GM23248 (cell line): ENCODE measurements around the gene ARHGDIG. TPM values are rescaled to one million over a fixed set of nuclear protein-coding genes. Genes with fewer than 3 reads are reported as not detected.

ENCODE experiments used
- DNase-seq: peaks from one replicate; pipeline ENCODE4 v3.0.0-alpha.2; 2015
- H2AFZ ChIP-seq: fragments of 200-600 bp; sonication (generic); 2 replicates; pipeline ENCODE4 v1.6.1; 2016; ENCODE audit warnings: antibody characterized with exemption
- H3F3A ChIP-seq: fragments of 200-600 bp; sonication (generic); 2 replicates; pipeline ENCODE4 v1.6.1; 2016; ENCODE audit warnings: mild to moderate bottlenecking, antibody characterized with exemption, mixed run types; ENCODE audit not compliant: insufficient read depth
- H3K27ac ChIP-seq: fragments of 200-600 bp; sonication (generic); 2 replicates; pipeline ENCODE4 v1.5.1; 2016; ENCODE audit warnings: mild to moderate bottlenecking
- H3K27me3 ChIP-seq: fragments of 200-600 bp; sonication (generic); replicated peaks from 2 replicates; pipeline ENCODE4 v1.6.1; 2016; ENCODE audit warnings: mild to moderate bottlenecking; ENCODE audit not compliant: insufficient read depth
- H3K36me3 ChIP-seq: fragments of 200-600 bp; sonication (generic); 2 replicates; pipeline ENCODE4 v1.6.1; 2016; ENCODE audit warnings: low read depth, mild to moderate bottlenecking
- H3K4me1 ChIP-seq: fragments of 200-600 bp; sonication (generic); 2 replicates; pipeline ENCODE4 v1.6.1; 2016; ENCODE audit warnings: mild to moderate bottlenecking; ENCODE audit not compliant: insufficient read depth
- H3K4me2 ChIP-seq: fragments of 200-600 bp; sonication (generic); one replicate; pipeline ENCODE4 v1.6.1; 2016; ENCODE audit warnings: mild to moderate bottlenecking; ENCODE audit not compliant: unreplicated experiment
- H3K4me3 ChIP-seq: fragments of 200-600 bp; sonication (generic); 2 replicates; pipeline ENCODE4 v1.5.1; 2016; ENCODE audit warnings: mild to moderate bottlenecking
- H3K79me2 ChIP-seq: fragments of 200-600 bp; sonication (generic); 2 replicates; pipeline ENCODE4 v1.6.1; 2016; ENCODE audit warnings: mild to moderate bottlenecking; ENCODE audit not compliant: insufficient read depth
- H3K9ac ChIP-seq: fragments of 200-600 bp; sonication (generic); 2 replicates; pipeline ENCODE4 v1.6.1; 2016; ENCODE audit warnings: mild to moderate bottlenecking
- H3K9me2 ChIP-seq: fragments of 200-600 bp; sonication (generic); 2 replicates; pipeline ENCODE4 v1.6.1; 2016; ENCODE audit warnings: mixed run types, mild to moderate bottlenecking, moderate library complexity; ENCODE audit not compliant: insufficient read depth
- H3K9me3 ChIP-seq: fragments of 200-600 bp; sonication (generic); one replicate; pipeline ENCODE4 v1.6.1; 2017; ENCODE audit warnings: low read depth
- H4K20me1 ChIP-seq: fragments of 200-600 bp; sonication (generic); 2 replicates; pipeline ENCODE4 v1.6.0; 2016; ENCODE audit not compliant: insufficient read depth
- EZH2 ChIP-seq: fragments of 200-600 bp; sonication (generic); IDR thresholded peaks from 2 replicates; pipeline ENCODE4 v1.6.1; 2018; ENCODE audit warnings: antibody characterized with exemption, mild to moderate bottlenecking; ENCODE audit not compliant: insufficient read depth, poor library complexity, severe bottlenecking
- EZH2phosphoT487 ChIP-seq: fragments of 200-600 bp; sonication (generic); IDR thresholded peaks from 2 replicates; pipeline ENCODE4 v1.6.1; 2018; ENCODE audit warnings: antibody characterized with exemption, moderate library complexity, mild to moderate bottlenecking, low read depth; ENCODE audit not compliant: insufficient read depth
- WGBS, 2 experiments: methylation state at CpG; one replicate each; pipeline ENCODE4 v1.1.6; 2015 to 2017; ENCODE audit warnings: low lambda C conversion rate in 2 of 2, low coverage in 1 of 2; ENCODE audit errors: missing lambda C conversion rate in 2 of 2; 5-methylcytosine and 5-hydroxymethylcytosine counted together
- in situ Hi-C: fragments of 300-500 bp; cut with MboI; formaldehyde crosslinking; loops from 2 replicates; pipeline ENCODE4 v1.15.0; 2020
- polyA plus RNA-seq: library from polyadenylated mRNA; unstranded; fragments of >200 nt; fragmentation: Nextera tagmentation; extraction: Ambion mirVana; gene quantifications from 2 replicates; pipeline ENCODE4 v1.2.1, GENCODE V29; 2016
- total RNA-seq: library from RNA; depleted of rRNA; stranded (reverse); fragments of >200 nt; shearing (Covaris generic); gene quantifications from 2 replicates; pipeline ENCODE4 v1.2.3, GENCODE V29; 2014

Gene ARHGDIG
- total and polyA plus RNA-seq, 2 experiments from 2014 or later = 0.40 to 0.65 TPM

DNA sequence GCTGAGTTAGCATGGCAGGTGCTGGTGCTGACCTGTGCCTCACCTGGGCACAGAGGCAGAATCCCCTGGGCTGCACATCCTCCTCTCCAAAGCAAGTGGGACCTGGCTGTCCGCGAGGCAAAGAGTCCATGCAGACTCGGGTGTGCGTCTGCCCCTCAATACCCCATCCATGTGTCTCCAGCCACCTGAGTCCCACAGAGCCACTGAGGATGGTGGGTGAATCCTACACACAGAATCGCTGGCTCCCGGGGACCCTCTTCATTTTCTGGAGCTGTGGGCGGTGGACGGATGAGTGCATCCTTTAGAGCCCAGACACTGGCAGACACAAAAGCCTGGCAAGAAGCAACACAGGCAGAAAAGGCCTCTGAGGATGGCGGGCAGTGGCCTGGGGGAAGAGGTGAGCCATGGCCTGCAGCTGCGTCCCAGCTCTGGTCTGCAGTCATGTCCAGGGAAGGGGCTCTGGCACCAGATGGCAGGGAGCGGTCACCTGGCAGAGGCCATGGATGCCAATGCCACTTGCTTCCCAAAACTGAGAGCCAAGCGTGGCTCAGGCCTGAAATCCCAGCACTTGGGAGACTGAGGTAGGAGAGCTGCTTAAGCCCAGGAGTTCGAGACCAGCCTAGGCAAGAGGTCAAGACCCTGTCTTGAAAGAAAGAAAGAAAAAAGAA is 42.2 kb downstream of the ARHGDIG start:
- Histone ChIP-seq H3F3A (peaks cover 7% of the 10 kb centered on the region; the same call in 1 of the 2 replicates), H3K9me2 (no peaks in the 10 kb centered on the region), H4K20me1 (peaks cover 8% of the 10 kb centered on the region), H3K79me2 (peaks cover 94% of the 10 kb centered on the region), H3K36me3 (no peaks in the 10 kb centered on the region), H3K4me2 (no peak overlapping the region), H3K9me3 (no peaks in the 10 kb centered on the region), H3K27me3 (no peaks in the 10 kb centered on the region), H3K4me1 (peaks cover 5% of the 10 kb centered on the region; the same call in 1 of the 2 replicates), H3K27ac (no peak overlapping the region), H3K4me3 (no peak overlapping the region), H3K9ac (no peak overlapping the region), H2AFZ (no peak overlapping the region)
- in situ Hi-C loops = no loop called here
- DNase-seq = no peak
- WGBS, 2 experiments = 91 to 93% methylated on average over 13 of the region's 13 CpGs
- no peak for TF ChIP-seq EZH2phosphoT487
- no peak for TF ChIP-seq EZH2

GRCh38 chr16:324201-324450 is 43.7 kb downstream of the ARHGDIG start:
- Histone ChIP-seq H3K4me3 (no peak overlapping the region), H4K20me1 (peaks cover 8% of the 10 kb centered on the region), H3K27me3 (no peaks in the 10 kb centered on the region), H3K9me2 (no peaks in the 10 kb centered on the region), H3K27ac (no peak overlapping the region), H3K36me3 (no peaks in the 10 kb centered on the region), H2AFZ (no peak overlapping the region), H3K79me2 (peaks cover 96% of the 10 kb centered on the region), H3K4me2 (no peak overlapping the region), H3K4me1 (peaks cover 10% of the 10 kb centered on the region; the same call in 1 of the 2 replicates), H3K9me3 (no peaks in the 10 kb centered on the region), H3F3A (peaks cover 7% of the 10 kb centered on the region; the same call in 1 of the 2 replicates), H3K9ac (no peak overlapping the region)
- no peak for DNase-seq
- in situ Hi-C loops = no loop called here
- 91 to 96% methylated on average over 16 to 17 of the region's 17 CpGs for WGBS, 2 experiments
- TF ChIP-seq EZH2 (no peak), EZH2phosphoT487 (no peak)

- Histone ChIP-seq H3K4me3 (no peak overlapping the region), H3K27me3 (no peaks in the 10 kb centered on the region), H3K4me2 (no peak overlapping the region), H2AFZ (no peak overlapping the region), H3K27ac (no peak overlapping the region), H3K79me2 (peaks cover 96% of the 10 kb centered on the region), H3F3A (peaks cover 7% of the 10 kb centered on the region; the same call in 1 of the 2 replicates), H3K4me1 (peaks cover 10% of the 10 kb centered on the region; the same call in 1 of the 2 replicates), H3K9me3 (no peaks in the 10 kb centered on the region), H3K36me3 (no peaks in the 10 kb centered on the region), H3K9me2 (no peaks in the 10 kb centered on the region), H4K20me1 (peaks cover 8% of the 10 kb centered on the region), H3K9ac (no peak overlapping the region)
- in situ Hi-C loops = no loop called here
- no peak for TF ChIP-seq EZH2
- no peak for TF ChIP-seq EZH2phosphoT487
- DNase-seq = no peak
- 90 to 92% methylated on average over 40 to 51 of the region's 55 CpGs for WGBS, 2 experiments
Observed at GRCh38 chr16:324451-325334, 44.3 kb downstream of the ARHGDIG start.

DNA sequence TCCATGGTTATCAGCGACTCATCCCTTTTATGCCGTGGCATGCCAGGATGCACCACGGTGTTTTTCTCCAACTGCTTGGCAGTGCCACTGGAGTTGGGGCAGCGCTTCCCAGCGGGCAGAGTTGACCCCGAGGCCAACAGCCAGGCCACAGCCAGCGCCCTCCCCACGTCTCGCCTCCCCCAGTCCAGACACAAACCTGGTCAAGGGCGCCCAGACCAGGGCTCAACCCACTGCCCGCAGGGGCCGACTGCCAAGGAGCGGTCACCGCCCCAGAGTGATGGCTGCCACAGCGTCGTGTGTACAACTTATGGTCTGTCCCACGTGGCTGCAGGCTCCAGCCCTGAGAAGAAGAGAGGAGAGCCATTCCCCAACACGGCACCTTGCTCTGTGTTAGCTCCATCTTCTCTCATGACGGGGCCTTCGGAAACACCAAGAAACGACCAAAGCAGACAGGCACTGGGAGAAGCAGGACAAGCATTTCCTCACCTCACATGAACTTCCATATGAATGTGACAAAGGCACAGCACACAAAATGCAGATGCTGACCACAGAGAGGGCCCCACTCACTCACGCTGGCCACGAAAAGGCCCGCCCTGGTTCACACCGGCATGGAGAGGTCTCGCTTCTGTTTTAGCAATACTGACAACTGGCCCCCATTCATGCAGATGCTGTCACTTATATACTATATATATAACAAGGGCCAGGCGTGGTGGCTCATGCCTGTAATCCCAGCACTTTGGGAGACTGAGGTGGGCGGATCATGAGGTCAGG is 45.2 kb downstream of the ARHGDIG start:
- Histone ChIP-seq H3K9me2 (no peaks in the 10 kb centered on the region), H3K27ac (no peak overlapping the region), H3K9ac (no peak overlapping the region), H3K4me1 (peaks cover 10% of the 10 kb centered on the region; the same call in 1 of the 2 replicates), H3K79me2 (peaks cover 96% of the 10 kb centered on the region), H2AFZ (no peak overlapping the region), H3K9me3 (no peaks in the 10 kb centered on the region), H3F3A (peaks cover 8% of the 10 kb centered on the region; the same call in 1 of the 2 replicates), H4K20me1 (peaks cover 8% of the 10 kb centered on the region), H3K36me3 (no peaks in the 10 kb centered on the region), H3K4me2 (no peak overlapping the region), H3K4me3 (no peak overlapping the region), H3K27me3 (no peaks in the 10 kb centered on the region)
- no peak for TF ChIP-seq EZH2
- TF ChIP-seq EZH2phosphoT487 = no peak
- 95 to 96% methylated on average over 28 of the region's 28 CpGs for WGBS, 2 experiments
- in situ Hi-C loops = no loop called here
- DNase-seq = no peak
